Measurements from ENCODE around the gene DAO. TPM values are rescaled to one million over a fixed set of nuclear protein-coding genes. Genes with fewer than 3 reads are reported as not detected.

Gene DAO
- total RNA-seq, result not detected in 2 replicates
- not detected in 2 replicates for polyA plus RNA-seq
- not detected in 2 replicates for polyA plus RNA-seq (2012)
- polyA minus RNA-seq (ENCODE audit: low replicate concordance), result not detected in 2 replicates

DNA sequence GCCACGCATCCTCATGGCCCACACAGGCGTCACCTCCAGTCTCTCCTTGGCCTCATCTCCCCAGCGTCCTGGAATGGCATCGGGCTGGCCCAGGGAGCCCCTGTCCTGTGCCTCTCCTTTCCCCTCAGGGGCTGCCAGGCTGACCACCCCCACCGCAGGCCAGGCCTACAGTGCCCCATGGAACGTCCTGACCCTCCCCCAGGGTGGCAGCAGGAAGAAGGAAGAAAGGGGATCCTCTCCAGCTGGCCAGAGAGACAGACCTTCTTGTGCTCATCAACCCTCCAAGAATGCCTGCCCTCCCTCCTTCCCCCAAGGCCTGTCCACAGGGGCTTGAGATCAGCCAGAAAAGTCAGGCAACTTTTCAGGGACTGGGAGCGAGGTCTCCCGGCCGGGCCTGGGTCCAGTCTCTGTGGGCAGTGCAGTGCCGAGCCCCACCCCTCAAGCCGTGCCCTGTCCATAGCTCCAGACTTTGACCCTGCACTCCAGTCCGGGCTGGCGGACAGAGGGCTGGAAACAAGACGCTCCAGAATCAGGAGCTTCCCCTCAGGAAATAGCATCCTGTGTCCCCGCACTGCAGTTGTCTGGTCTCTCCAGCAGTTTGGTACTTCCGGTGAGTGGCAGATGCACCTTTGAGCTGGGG, at the start of gene DAO:
Gene DAO (plus strand): TSS at position 478 of the 640 bp plus-strand sequence. CDS start 4,915 bp downstream, outside the sequence.
- TF ChIP-seq, protein P1, sequence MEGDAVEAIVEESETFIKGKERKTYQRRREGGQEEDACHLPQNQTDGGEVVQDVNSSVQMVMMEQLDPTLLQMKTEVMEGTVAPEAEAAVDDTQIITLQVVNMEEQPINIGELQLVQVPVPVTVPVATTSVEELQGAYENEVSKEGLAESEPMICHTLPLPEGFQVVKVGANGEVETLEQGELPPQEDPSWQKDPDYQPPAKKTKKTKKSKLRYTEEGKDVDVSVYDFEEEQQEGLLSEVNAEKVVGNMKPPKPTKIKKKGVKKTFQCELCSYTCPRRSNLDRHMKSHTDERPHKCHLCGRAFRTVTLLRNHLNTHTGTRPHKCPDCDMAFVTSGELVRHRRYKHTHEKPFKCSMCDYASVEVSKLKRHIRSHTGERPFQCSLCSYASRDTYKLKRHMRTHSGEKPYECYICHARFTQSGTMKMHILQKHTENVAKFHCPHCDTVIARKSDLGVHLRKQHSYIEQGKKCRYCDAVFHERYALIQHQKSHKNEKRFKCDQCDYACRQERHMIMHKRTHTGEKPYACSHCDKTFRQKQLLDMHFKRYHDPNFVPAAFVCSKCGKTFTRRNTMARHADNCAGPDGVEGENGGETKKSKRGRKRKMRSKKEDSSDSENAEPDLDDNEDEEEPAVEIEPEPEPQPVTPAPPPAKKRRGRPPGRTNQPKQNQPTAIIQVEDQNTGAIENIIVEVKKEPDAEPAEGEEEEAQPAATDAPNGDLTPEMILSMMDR (conservative IDR thresholded peaks at IDR 0.05 in 1 of 2, IDR thresholded peaks at IDR 0.05 in 1 of 2; ENCODE audit: low read depth in 1 of 2, low read length in 2 of 2), result no peak
- no peak for TF ChIP-seq EZH2 (IDR thresholded peaks at IDR 0.05; ENCODE audit: low read length, missing control alignments)
- no peak within 1 kb of the TSS for H3K9ac ChIP-seq (ENCODE audit: insufficient read depth, low read length)
- H3K27me3 ChIP-seq (ENCODE audit: control insufficient read depth, insufficient read depth, low read length), result no peaks in the 10 kb centered on the region
- H3K36me3 ChIP-seq (ENCODE audit: control insufficient read depth, insufficient read depth, low read length), result no peaks in the 10 kb centered on the region
- no peak within 1 kb of the TSS for H3K4me3 ChIP-seq (replicated peaks in 1 of 4; ENCODE audit: control extremely low read depth in 1 of 4, insufficient read depth in 1 of 4, low read depth in 3 of 4, low read length in 4 of 4)
- no peak for DNase-seq (ENCODE audit: low read depth in 2 of 2)
- H3K4me1 ChIP-seq (ENCODE audit: control insufficient read depth, extremely low read depth, insufficient read depth, low read length), result no peaks in the 10 kb centered on the region
- H4K20me1 ChIP-seq (ENCODE audit: control insufficient read depth, extremely low read depth, insufficient read depth, low read length), result no peaks in the 10 kb centered on the region
- no peaks in the 10 kb centered on the region for H3K9me3 ChIP-seq (ENCODE audit: control insufficient read depth, insufficient read depth, low read depth, low read length)
- no peak within 1 kb of the TSS for H2AFZ ChIP-seq (ENCODE audit: low read length)
- no peak within 1 kb of the TSS for H3K4me2 ChIP-seq (ENCODE audit: extremely low read depth, insufficient read depth, low read length)
- no peaks in the 10 kb centered on the region for H3K79me2 ChIP-seq (ENCODE audit: control insufficient read depth, insufficient read depth, low read length)
- H3K27ac ChIP-seq (ENCODE audit: insufficient read depth, low read length), result no peak within 1 kb of the TSS

DNA sequence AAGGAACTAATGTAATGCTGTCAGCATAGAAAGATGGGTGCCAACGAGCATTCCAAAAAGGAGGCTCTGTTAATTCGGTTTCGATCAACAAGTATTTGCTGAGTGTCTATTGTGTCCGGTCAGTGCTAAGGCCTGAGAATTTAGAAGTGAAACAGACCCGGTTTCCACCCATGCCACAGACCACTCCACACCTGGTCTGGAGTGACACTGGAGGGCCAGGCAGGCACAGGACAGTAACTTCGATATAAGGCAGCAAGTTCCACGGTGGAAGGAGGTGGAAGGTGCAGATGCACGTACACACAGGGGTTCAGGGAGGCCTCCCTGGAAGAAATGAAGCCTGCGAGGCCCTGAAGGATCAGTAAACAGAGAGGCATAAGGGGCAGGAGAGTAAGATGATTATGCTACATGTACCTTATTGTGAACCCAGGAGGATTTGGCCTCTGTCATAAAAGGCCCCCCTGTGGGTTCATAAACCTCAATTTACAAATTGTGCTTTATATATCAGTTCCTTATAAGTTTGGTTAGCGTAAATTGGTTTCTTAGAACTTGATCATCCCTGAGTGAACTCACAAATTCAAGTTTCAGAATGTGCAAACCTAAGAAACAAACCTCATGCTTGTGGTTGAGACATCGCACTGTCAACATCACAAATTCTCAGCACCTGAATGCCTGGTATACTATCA, 48.4 kb upstream of the DAO start:
- peaks cover 51% of the 10 kb centered on the region for H3K4me1 ChIP-seq (ENCODE audit: control insufficient read depth, extremely low read depth, insufficient read depth, low read length)

DNA sequence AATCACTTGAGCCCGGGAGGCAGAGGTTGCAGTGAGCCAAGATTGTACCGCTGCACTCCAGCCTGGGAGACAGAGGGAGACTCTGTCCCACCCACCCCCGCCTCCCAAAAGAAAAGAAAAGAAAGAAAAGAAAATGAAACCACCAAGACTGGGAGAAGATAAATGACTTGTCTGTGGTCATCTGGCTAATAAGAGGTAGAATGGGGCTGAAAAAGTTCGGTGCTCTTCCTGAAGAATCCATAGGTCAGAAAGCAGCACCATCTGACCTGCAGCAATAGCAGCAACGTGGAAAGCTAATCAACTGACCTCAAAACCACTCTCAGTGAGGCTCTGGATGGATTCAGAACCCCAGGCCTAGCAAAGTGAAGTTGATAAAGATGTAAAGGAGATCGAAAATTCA, 47.7 kb upstream of the DAO start:
- Histone ChIP-seq H3K9ac (ENCODE audit: insufficient read depth, low read length) (peak overlapping the region; percentile 40), H2AFZ (ENCODE audit: low read length) (no peak overlapping the region), H3K9me3 (ENCODE audit: control insufficient read depth, insufficient read depth, low read depth, low read length) (no peaks in the 10 kb centered on the region), H3K4me3 (replicated peaks in 1 of 4; ENCODE audit: control extremely low read depth in 1 of 4, insufficient read depth in 1 of 4, low read depth in 3 of 4, low read length in 4 of 4) (no peak overlapping the region), H3K36me3 (ENCODE audit: control insufficient read depth, insufficient read depth, low read length) (peaks cover 32% of the 10 kb centered on the region), H3K27me3 (ENCODE audit: control insufficient read depth, insufficient read depth, low read length) (no peaks in the 10 kb centered on the region), H3K4me1 (ENCODE audit: control insufficient read depth, extremely low read depth, insufficient read depth, low read length) (peaks cover 46% of the 10 kb centered on the region), H3K79me2 (ENCODE audit: control insufficient read depth, insufficient read depth, low read length) (peaks cover 81% of the 10 kb centered on the region), H4K20me1 (ENCODE audit: control insufficient read depth, extremely low read depth, insufficient read depth, low read length) (no peaks in the 10 kb centered on the region), H3K4me2 (ENCODE audit: extremely low read depth, insufficient read depth, low read length) (peak overlapping the region; percentile 72), H3K27ac (ENCODE audit: insufficient read depth, low read length) (peak overlapping the region; percentile 99)
- DNase-seq (ENCODE audit: low read depth in 2 of 2), result peak in 1 of 2 donors; percentile 70
- TF ChIP-seq, protein P1 (conservative IDR thresholded peaks at IDR 0.05 in 1 of 2, IDR thresholded peaks at IDR 0.05 in 1 of 2; ENCODE audit: low read depth in 1 of 2, low read length in 2 of 2), result no peak
- TF ChIP-seq EZH2 (IDR thresholded peaks at IDR 0.05; ENCODE audit: low read length, missing control alignments), result no peak

More for the DNA sequence above, 48.4 kb upstream of the DAO start:
- no peak overlapping the region for H3K4me3 ChIP-seq (replicated peaks in 1 of 4; ENCODE audit: control extremely low read depth in 1 of 4, insufficient read depth in 1 of 4, low read depth in 3 of 4, low read length in 4 of 4)
- H3K9me3 ChIP-seq (ENCODE audit: control insufficient read depth, insufficient read depth, low read depth, low read length), result no peaks in the 10 kb centered on the region
- no peak for DNase-seq (ENCODE audit: low read depth in 2 of 2)
- H3K9ac ChIP-seq (ENCODE audit: insufficient read depth, low read length), result no peak overlapping the region
- H2AFZ ChIP-seq (ENCODE audit: low read length), result no peak overlapping the region
- H3K27ac ChIP-seq (ENCODE audit: insufficient read depth, low read length), result peak overlapping the region; percentile 99
- peaks cover 32% of the 10 kb centered on the region for H3K36me3 ChIP-seq (ENCODE audit: control insufficient read depth, insufficient read depth, low read length)
- no peaks in the 10 kb centered on the region for H3K27me3 ChIP-seq (ENCODE audit: control insufficient read depth, insufficient read depth, low read length)
- no peak overlapping the region for H3K4me2 ChIP-seq (ENCODE audit: extremely low read depth, insufficient read depth, low read length)
- no peaks in the 10 kb centered on the region for H4K20me1 ChIP-seq (ENCODE audit: control insufficient read depth, extremely low read depth, insufficient read depth, low read length)
- TF ChIP-seq EZH2 (IDR thresholded peaks at IDR 0.05; ENCODE audit: low read length, missing control alignments), result no peak
- TF ChIP-seq, protein P1 (conservative IDR thresholded peaks at IDR 0.05 in 1 of 2, IDR thresholded peaks at IDR 0.05 in 1 of 2; ENCODE audit: low read depth in 1 of 2, low read length in 2 of 2), result no peak
- peaks cover 74% of the 10 kb centered on the region for H3K79me2 ChIP-seq (ENCODE audit: control insufficient read depth, insufficient read depth, low read length)
